Activated naive CD4-positive, alpha-beta T cell treated with anti-CD3 and anti-CD28 coated beads, Interleukin-2, amount 50 U/mL, for 72 hours (primary cell): ENCODE measurements around the gene RNASE2. TPM values are rescaled to one million over a fixed set of nuclear protein-coding genes. Genes with fewer than 3 reads are reported as not detected.

ENCODE experiments used
- ATAC-seq, 2 donors: fragments of 150-1000 bp; cut with Tn5 transposase; 2 replicates each; pipeline ENCODE4 v1.10.0; 2021; ENCODE audit warnings: mild to moderate bottlenecking in 2 of 2, moderate library complexity in 2 of 2
- DNase-seq, 2 donors: peaks; one replicate each; pipeline ENCODE4 v3.0.0; 2021 to 2022; ENCODE audit warnings: low spot score in 2 of 2
- H3K27ac Mint-ChIP-seq, 2 donors: one replicate each; pipeline ENCODE4 v1.8.0; 2022; ENCODE audit warnings: mild to moderate bottlenecking in 2 of 2, mixed read lengths in 2 of 2
- H3K36me3 Mint-ChIP-seq, 2 donors: one replicate each; pipeline ENCODE4 v1.8.0; 2022; ENCODE audit warnings: mixed read lengths in 2 of 2
- H3K9me3 Mint-ChIP-seq, 2 donors: one replicate each; pipeline ENCODE4 v1.8.0; 2022; ENCODE audit warnings: mixed read lengths in 2 of 2
- total RNA-seq, 2 donors: library from RNA; stranded (reverse); gene quantifications; one replicate each; pipeline ENCODE4 v1.2.3, GENCODE V29; 2022

RNASE2 gene
- total RNA-seq, 2 donors from 2014 or later: not detected

DNA sequence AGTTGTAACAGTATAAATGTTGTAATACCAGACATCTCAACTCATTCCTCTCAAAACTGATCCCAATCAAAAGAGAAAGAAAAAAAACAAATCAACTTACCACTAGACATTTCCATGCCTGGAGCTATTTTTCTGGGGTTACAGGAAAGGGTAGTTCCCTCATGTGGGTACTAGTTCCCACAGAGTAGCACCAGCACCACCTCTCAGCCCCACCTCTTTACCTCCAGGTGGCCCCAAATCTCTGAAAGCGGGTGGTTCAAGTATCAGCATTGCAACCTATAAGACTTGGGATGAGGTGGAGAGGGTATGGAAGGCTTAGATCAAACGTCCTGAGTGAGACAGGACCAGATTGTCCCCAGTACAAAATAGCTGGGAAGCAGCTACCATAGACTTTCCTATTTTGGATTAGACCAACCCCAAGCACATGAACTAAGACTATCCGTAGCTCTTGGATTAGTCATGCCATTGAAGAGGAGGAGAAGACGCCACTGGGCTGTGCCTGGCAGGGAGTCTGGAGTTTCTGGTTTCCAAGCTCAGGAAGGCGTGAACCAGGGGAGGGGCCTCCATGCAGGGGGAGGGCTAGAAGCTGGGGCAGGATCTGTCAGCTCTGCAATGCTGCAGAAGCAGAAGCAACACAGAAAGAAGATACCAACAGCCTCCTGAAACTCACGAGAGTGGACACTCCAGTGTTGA lies 43.5 kb downstream of the RNASE2 start, which contains the start of gene SLC39A2:
TSS of gene SLC39A2 (plus strand) at position 620 of the 693 bp plus-strand sequence. CDS start 154 bp downstream, outside the sequence.
- H3K9me3 Mint-ChIP-seq: no peaks in the 10 kb centered on the region
- H3K27ac Mint-ChIP-seq: peak within 1 kb of the TSS; percentile 23 to 26
- DNase-seq: no peak
- H3K36me3 Mint-ChIP-seq: peaks cover 11% of the 10 kb centered on the region in 2 donors
- ATAC-seq: no peak

GRCh38 chr14:20999591-20999990 lies 44.3 kb downstream of the RNASE2 start:
- no peaks in the 10 kb centered on the region for H3K9me3 Mint-ChIP-seq

DNA sequence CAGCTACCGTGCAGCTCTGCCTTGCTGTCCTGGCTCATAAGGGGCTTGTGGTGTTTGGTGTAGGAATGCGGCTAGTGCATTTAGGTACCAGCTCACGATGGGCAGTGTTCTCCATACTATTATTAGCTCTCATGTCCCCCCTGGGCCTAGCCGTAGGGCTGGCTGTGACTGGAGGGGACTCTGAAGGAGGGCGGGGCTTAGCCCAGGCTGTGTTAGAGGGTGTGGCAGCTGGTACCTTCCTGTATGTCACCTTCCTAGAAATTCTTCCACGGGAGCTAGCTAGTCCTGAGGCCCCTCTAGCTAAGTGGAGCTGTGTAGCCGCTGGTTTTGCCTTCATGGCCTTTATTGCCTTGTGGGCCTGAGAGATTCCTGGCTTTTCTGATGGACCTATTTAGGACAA lies 45.9 kb downstream of the RNASE2 start:
- H3K9me3 Mint-ChIP-seq: no peaks in the 10 kb centered on the region
- no peak overlapping the region for H3K27ac Mint-ChIP-seq
- DNase-seq: no peak
- ATAC-seq: no peak
- H3K36me3 Mint-ChIP-seq: no peaks in the 10 kb centered on the region

More at GRCh38 chr14:20999591-20999990, 44.3 kb downstream of the RNASE2 start:
- ATAC-seq (no peak), DNase-seq (no peak)
- Mint-ChIP-seq H3K27ac (peak overlapping the region in 1 of 2 donors; percentile 1), H3K36me3 (peaks cover 7 to 9% of the 10 kb centered on the region in 2 donors)

- no peak overlapping the region for H3K27ac Mint-ChIP-seq
- H3K36me3 Mint-ChIP-seq: no peaks in the 10 kb centered on the region
- H3K9me3 Mint-ChIP-seq: no peaks in the 10 kb centered on the region
- no peak for ATAC-seq
- no peak for DNase-seq
Measured at GRCh38 chr14:21003788-21004346, 48.6 kb downstream of the RNASE2 start.

Other genes starting within 250 kb of the RNASE2 start
- not detected for gene EDDM3A, start 209.6 kb upstream of the RNASE2 start, total RNA-seq
- gene EDDM3B, start 187.1 kb upstream of the RNASE2 start, total RNA-seq: not detected
- gene RNASE6, start 174.2 kb upstream of the RNASE2 start, total RNA-seq: under 1 TPM; 0.39 to 0.66 TPM
- gene RNASE1, start 152.6 kb upstream of the RNASE2 start, total RNA-seq: not detected
- not detected for gene RNASE3, start 64.1 kb upstream of the RNASE2 start, total RNA-seq
- 100 to 1,000 TPM; 105 to 142 TPM for gene METTL17, start 34.5 kb downstream of the RNASE2 start, total RNA-seq
- under 1 TPM in 1 of 2 donors, not detected in 1; 0.27 TPM for gene SLC39A2, start 43.8 kb downstream of the RNASE2 start, total RNA-seq
- 1 to 10 TPM; 7.6 to 7.8 TPM for gene NDRG2, start 69.6 kb downstream of the RNASE2 start, total RNA-seq
- gene TPPP2, start 74.7 kb downstream of the RNASE2 start, total RNA-seq: not detected
- not detected for gene RNASE13, start 79.3 kb downstream of the RNASE2 start, total RNA-seq
- not detected for gene RNASE7, start 86.9 kb downstream of the RNASE2 start, total RNA-seq
- gene RNASE8, start 102.3 kb downstream of the RNASE2 start, total RNA-seq: not detected
- under 1 TPM in 1 of 2 donors, not detected in 1; 0.23 TPM for gene ARHGEF40, start 114.8 kb downstream of the RNASE2 start, total RNA-seq
- gene ZNF219, start 143.2 kb downstream of the RNASE2 start, total RNA-seq: 10 to 100 TPM; 10.0 to 21.9 TPM
- under 1 TPM in 1 of 2 donors, not detected in 1; 0.25 TPM for gene TMEM253, start 145.6 kb downstream of the RNASE2 start, total RNA-seq
- not detected for gene OR5AU1, start 200.6 kb downstream of the RNASE2 start, total RNA-seq